GM18867 (cell line): ENCODE data around the gene CD81.
A peak's percentile ranks its signal among the peaks of the same experiment; 100 is the strongest.

Experiments
- ATAC-seq: cut with Tn5 transposase; IDR thresholded peaks from one replicate; pipeline ENCODE4 v1.9.1; 2021; ENCODE audit warnings: mild to moderate bottlenecking, moderate library complexity; ENCODE audit not compliant: unreplicated experiment

The CD81 gene

GRCh38 chr11:2417856-2418692 is 41.0 kb downstream of the CD81 start:
- ATAC-seq, result no peak

DNA sequence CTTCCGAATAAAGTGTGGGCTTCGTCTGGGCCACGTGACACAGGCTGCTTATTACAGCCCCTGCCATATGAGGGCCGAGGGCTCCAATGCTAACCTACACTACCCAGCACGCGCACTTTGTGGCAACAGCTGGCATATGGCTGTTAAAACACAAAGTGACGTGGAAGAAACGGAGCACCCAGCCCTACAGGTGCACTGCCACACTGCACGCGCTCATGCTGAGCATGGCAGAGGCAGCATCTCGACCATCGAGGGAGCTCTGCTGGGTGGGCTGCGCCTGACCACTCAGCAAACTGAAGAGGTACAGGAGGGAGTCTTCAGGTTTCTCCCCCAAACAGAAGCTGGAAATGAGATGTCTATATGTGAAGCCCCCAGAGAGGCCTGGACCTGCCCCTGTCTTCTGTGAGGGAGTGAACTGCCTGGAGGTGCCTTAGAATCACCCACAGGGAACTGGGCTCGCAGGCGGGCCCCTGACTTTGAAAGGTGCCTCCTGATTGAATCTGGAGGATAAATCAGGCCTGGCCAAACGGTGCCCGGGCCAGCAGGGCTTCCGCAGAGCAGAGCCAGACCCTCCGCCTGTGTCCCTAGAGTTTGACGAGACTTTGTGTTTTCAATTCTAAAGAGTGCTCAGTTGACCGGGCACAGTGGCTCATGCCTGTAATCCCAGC is 41.7 kb downstream of the CD81 start:
- no peak for ATAC-seq

DNA sequence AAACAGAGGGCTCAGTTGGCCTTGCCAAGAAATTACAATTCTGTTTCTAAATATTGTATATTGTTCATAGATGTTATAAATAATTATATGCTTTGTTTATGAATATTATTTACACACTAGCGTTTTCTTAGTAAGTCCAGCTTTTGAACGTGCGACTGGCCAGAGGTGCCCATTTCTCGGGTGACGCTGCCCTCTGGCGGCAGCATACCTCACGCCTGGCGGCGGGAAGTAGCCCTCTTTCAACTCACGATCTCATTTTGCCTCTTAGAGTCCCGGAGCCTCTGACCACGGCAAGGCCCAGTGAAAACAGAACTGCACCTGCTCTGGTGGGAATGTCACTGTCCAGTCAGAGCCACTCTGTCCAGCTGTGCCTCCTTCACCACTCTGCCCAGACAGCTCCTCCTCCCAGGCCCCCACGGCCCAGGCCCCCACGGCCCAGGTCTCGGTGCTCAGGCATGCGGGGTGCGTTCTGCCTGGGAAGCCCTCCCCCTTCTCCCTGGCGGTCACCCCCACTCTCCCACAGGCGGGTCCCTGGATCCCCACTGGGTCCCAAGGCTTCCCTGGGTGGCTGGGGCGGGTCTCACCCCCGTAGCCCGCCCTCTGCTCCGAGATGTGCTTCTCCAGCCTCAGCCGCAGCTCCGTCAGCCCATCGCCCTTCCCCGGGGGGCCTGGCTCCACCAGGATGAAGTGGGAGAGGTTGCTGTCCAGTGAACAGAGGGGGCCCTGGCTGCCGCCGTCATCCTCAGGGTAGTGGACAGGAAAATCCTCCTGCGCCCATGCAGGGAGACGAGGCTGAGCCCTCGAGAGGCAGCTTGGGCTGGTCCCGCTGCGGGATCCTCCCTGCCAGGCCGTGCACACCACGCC is 42.8 kb downstream of the CD81 start:
- no peak for ATAC-seq

GRCh38 chr11:2420502-2421225 is 43.6 kb downstream of the CD81 start:
- ATAC-seq, result peak; percentile 58

DNA sequence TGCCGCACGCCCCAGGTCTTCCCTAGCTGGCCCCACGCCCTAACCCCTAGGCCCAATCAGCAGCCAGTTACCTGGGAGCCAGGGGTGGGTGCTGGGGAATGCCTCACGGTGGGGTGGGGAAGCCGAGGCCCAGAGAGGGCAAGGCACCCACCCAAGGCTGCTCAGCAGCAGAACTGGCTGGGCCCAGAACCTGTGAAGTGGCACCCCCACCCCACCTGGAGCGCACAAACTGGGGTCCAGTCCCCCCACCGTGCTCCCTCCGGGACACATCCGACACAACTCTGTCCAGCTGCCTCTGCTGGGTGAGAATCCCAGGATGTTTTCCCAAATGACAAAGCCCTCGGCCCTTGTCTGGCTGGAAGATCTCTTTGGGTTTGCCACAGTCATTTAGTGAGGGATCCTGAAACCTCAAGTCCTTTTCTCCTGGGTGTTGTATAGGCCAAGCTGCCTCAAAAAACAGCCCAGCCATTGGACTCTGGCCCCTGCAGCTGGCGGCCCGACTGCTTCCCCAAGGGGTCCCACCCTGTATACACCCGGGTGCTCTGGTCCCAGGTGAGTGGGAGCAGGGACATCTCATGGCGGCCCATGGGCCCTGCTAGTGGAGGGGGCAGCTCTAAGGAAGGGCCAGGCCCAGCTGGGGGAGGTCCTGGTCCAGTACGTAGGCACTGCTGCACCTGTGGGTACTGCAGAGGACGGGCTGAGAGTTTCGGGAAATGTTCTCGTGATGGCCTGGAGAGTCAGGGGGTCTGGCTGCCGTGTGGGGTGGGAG is 44.3 kb downstream of the CD81 start:
- ATAC-seq, result no peak

GRCh38 chr11:2421996-2422395 is 44.9 kb downstream of the CD81 start:
- no peak for ATAC-seq

GRCh38 chr11:2422461-2423156 is 45.5 kb downstream of the CD81 start:
- ATAC-seq, result no peak

DNA sequence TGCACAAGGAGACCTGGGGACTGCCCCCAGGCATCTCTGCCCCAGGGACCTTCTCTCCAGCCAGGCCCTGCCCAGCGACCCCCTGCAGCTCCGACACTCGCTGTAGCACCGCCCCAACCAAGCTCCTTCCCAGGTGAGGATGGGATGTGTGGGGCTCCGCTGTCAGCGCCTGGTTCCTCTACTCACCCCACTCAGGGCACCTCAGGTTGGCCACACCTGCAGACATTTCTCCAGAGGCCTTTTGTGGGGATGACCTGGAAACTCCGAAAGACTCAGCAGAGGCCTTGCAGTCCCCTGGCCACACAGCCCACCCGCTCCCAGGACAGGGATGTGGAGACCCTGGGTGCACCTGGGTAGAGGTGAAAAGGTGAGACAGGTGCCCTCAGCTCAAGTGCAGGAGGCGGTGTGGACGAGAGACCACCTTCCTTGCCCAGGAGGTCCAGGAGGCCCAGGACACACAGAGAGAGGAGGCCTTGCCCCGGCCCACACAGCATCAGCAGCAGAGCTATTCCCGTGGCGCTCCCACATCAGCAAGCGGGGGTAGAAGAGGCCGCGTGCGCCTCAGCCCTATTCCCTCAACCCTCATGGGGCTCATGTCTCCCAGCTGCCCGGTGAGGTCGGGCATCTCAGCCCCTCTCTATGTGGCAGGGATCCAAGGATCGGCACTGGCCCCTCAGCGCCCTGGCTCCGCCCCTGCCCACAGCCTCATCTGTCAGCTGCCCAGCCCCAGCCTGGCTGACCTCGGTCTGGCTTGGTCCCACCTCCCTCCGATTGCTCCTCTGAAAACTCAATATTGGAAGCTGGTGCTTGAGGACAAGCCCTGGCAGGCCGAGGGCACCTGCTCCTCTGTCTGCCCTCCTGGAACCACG is 46.3 kb downstream of the CD81 start:
- ATAC-seq, result no peak

DNA sequence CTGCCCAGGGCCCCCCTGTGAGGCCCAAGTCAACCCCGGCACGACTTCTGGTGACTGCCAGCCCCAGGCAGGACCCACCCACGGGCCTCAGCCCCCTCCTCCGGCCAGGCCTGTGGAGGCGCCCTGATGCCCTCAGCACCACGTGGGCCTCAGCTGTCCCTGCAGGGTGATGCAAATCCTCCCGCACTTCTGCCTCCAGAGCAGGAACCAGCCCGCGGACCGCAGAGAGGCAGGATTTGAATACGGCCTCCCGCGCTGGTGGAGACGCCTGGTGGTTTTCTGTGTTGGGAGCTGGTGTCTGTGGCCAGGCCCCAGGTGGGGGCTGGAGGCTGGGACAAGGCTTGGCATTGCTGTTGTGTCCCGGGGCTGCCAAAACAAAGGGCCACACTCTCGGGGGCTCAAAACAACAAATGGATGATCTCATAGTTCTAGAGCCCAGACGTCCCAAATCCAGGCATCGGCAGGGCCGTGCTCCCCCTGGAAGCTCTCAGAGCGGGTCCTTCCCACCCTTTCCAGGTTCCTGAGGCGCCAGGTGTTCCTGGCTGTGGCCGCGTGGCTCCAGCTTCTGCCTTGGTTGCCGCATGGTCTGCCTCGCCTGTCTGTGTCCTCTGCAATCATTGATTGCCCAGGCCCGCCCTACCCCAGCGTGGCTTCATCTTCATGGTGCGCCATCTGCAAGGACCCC is 47.8 kb downstream of the CD81 start:
- ATAC-seq, result no peak

DNA sequence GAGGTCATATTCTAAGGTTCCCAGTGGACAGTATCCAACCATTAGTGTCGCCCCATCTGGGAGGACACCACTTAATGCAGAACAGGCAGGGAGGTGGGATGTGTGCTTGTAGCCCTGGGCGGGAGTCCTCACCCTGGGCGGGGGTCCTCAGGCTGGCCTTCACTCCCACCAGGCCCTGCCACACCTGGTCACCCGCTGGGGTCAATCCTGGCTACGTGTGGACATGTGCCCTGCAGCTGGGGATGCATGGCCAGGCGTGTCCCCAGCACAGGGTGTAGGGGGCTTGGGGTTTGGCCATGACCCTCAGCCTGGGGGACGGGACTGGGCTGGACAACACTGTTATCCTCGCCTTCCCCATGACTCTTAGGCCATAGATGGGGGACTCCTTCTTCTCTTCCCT is 48.4 kb downstream of the CD81 start:
- no peak for ATAC-seq

GRCh38 chr11:2426221-2426620 is 49.1 kb downstream of the CD81 start:
- ATAC-seq, result no peak

GRCh38 chr11:2426826-2427521 is 49.9 kb downstream of the CD81 start:
- no peak for ATAC-seq

GRCh38 chr11:2427721-2428321 is 50.7 kb downstream of the CD81 start:
- no peak for ATAC-seq

- no peak for ATAC-seq
Measured at GRCh38 chr11:2428322-2428795, 51.2 kb downstream of the CD81 start.

- no peak for ATAC-seq
Measured at GRCh38 chr11:2431395-2431794, 54.3 kb downstream of the CD81 start.

DNA sequence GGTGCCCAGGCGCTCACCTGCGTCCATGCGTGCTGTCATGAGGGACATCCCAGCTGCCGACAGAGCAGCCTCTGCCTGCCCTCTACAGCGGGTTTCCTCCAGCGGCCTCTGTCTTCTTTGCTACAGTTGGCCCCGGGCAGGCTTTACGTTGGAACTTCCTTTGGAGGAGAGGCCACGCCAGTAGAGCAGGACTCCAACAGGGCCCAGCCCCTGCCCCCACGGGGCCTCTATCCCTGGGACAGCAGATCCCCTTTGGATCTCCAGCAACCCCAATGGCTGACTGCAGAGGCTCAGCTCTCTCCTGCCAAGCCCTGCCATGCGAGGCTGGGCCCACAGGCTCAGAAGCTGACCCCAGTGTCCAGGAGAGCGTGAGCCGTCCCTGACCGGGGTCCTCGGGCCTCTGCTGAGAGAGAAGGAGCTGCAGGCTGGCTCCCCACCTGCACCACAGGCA is 55.1 kb downstream of the CD81 start:
- no peak for ATAC-seq

DNA sequence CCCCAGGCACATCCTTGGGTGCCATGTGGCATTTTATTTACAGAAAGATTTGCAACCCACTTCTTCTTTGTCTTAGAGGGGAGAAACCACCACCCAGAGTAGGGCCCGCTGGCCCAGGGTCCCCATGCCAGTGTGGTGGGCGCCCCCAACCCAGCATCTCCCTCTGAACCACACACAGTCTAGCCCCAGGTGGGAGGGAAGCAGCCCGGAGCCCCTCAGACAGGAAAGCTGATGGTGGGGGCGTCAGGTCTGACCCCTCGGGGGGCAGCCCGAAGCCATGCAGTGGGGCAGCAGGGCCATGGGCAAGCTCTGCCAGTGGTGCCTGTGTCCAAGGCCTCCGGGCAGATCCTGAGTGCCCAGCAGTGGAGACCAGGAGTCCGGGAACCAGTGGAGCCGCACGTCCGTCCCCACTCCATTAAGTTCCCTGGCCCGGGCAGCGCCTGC is 55.5 kb downstream of the CD81 start:
- no peak for ATAC-seq
